HepG2 (cell line): ENCODE data around the gene PRSS50. TPM values are rescaled to one million over a fixed set of nuclear protein-coding genes. Genes with fewer than 3 reads are reported as not detected.

Experiments used
- ATAC-seq: fragments of 200-7000 bp; cut with Tn5 transposase; 3 replicates; pipeline ENCODE4 v1.9.1; 2020; ENCODE audit warnings: mild to moderate bottlenecking, moderate library complexity
- BruUV-seq: library from RNA; stranded (reverse); fragments of 400-500 nt; replicated peaks from 2 replicates; lab custom pipeline; 2021; lab: Mats Ljungman, UMichigan
- CTCF ChIA-PET: fragments of 300-600 bp; formaldehyde crosslinking; extraction: SDS; loops from one replicate; lab custom pipeline; 2021; ENCODE audit warnings: low total read pairs, inconsistent platforms, low intra/inter-chr PET ratio; lab: Yijun Ruan, JAX
- POLR2A ChIA-PET: fragments of 350-600 bp; sonication (Branson Sonifier 250); formaldehyde crosslinking; loops from one replicate; lab custom pipeline; 2020; ENCODE audit warnings: antibody characterized with exemption, inconsistent platforms; lab: Yijun Ruan, JAX
- DNase-seq: peaks from one replicate; pipeline ENCODE4 v3.0.0-alpha.2; 2015; ENCODE audit warnings: low spot score
- FAIRE-seq: peaks from 3 replicates; lab custom pipeline; 2011; peaks lifted over from hg19 to GRCh38; lab: Jason Lieb, UNC
- H2AFZ ChIP-seq: one replicate; pipeline ENCODE4 v1.6.1; 2011; ENCODE audit warnings: low read length, inconsistent platforms
- H3K27ac ChIP-seq: fragments of 300-600 bp; 3 replicates; pipeline ENCODE4 v1.8.0; 2011; ENCODE audit warnings: mixed run types, mild to moderate bottlenecking, mixed read lengths, low read length, inconsistent platforms; ENCODE audit not compliant: insufficient read depth; ENCODE audit errors: extremely low read length
- H3K27me3 ChIP-seq, 2 experiments: fragments of 200-600 bp in 1 of 2; 2 replicates in 1 of 2; 3 replicates in 1 of 2; pipeline versions ENCODE4 v1.6.0 to v1.8.0; 2011; ENCODE audit warnings: low read length in 2 of 2, mild to moderate bottlenecking in 2 of 2, moderate library complexity in 2 of 2, inconsistent platforms in 1 of 2; ENCODE audit not compliant: insufficient read depth in 2 of 2, control insufficient read depth in 1 of 2
- H3K36me3 ChIP-seq, 2 experiments: fragments of 200-600 bp in 1 of 2; replicated peaks in 1 of 2; 2 replicates in 1 of 2; 3 replicates in 1 of 2; pipeline versions ENCODE4 v1.5.1 to v1.8.0; 2011; ENCODE audit warnings: low read length in 2 of 2, inconsistent platforms in 1 of 2; ENCODE audit not compliant: insufficient read depth in 2 of 2, control insufficient read depth in 1 of 2
- H3K4me1 ChIP-seq: 2 replicates; pipeline ENCODE4 v1.5.1; 2012; ENCODE audit warnings: low read length, inconsistent platforms; ENCODE audit not compliant: insufficient read depth
- H3K4me2 ChIP-seq: 2 replicates; pipeline ENCODE4 v1.6.0; 2011; ENCODE audit warnings: low read depth, low read length, inconsistent platforms
- H3K4me3 ChIP-seq, 3 experiments: fragments of 200-600 bp in 1 of 3; sonication (generic), shearing (Covaris generic) in 1 of 3; replicated peaks in 1 of 3; 2 replicates each; pipeline ENCODE4 v1.5.1; 2011 to 2016; ENCODE audit warnings: low read length in 3 of 3, inconsistent platforms in 2 of 3, low read depth in 2 of 3, mild to moderate bottlenecking in 2 of 3, control low read depth in 1 of 3, mixed read lengths in 1 of 3; ENCODE audit not compliant: insufficient read depth in 1 of 3
- H3K79me2 ChIP-seq: one replicate; pipeline ENCODE4 v1.6.1; 2011; ENCODE audit warnings: low read length, inconsistent platforms; ENCODE audit not compliant: insufficient read depth
- H3K9ac ChIP-seq: 2 replicates; pipeline ENCODE4 v1.6.0; 2011; ENCODE audit warnings: mild to moderate bottlenecking, low read depth, low read length, inconsistent platforms; ENCODE audit not compliant: insufficient read depth
- H3K9me3 ChIP-seq: 2 replicates; pipeline ENCODE4 v1.5.1; 2012; ENCODE audit warnings: mild to moderate bottlenecking, low read length
- H4K20me1 ChIP-seq: 2 replicates; pipeline ENCODE4 v1.6.0; 2011; ENCODE audit warnings: inconsistent platforms, mild to moderate bottlenecking, low read length, moderate library complexity; ENCODE audit not compliant: insufficient read depth
- ARID2 ChIP-seq: sonication (generic); formaldehyde crosslinking; IDR thresholded peaks from 2 replicates; pipeline ENCODE4 v1.8.1; 2022; ENCODE audit warnings: mild to moderate bottlenecking, missing genetic modification reagents, borderline replicate concordance
- BCL6 ChIP-seq: IDR thresholded peaks from 2 replicates; pipeline ENCODE4 v1.6.1; 2016; ENCODE audit warnings: missing genetic modification reagents, missing compliant biosample characterization
- FOXO1 ChIP-seq: sonication (generic); formaldehyde crosslinking; IDR thresholded peaks from 2 replicates; pipeline ENCODE4 v1.4.0; 2020; ENCODE audit warnings: missing genetic modification reagents
- HNRNPUL1 ChIP-seq: fragments of 200-400 bp; formaldehyde crosslinking; IDR thresholded peaks from 2 replicates; pipeline ENCODE4 v1.6.1; 2017; ENCODE audit warnings: low read depth, mild to moderate bottlenecking, low read length, moderate library complexity
- NFE2L2 ChIP-seq: fragments of 150-350 bp; IDR thresholded peaks from 2 replicates; pipeline ENCODE4 v1.6.1; 2014; ENCODE audit warnings: low read length
- WGBS: methylation state at CpG from one replicate; pipeline ENCODE4 v1.1.6; 2017; ENCODE audit warnings: low lambda C conversion rate; 5-methylcytosine and 5-hydroxymethylcytosine counted together
- in situ Hi-C: cut with HindIII; loops from 2 replicates; pipeline ENCODE4 v1.10.0; 2017; ENCODE audit warnings: low pct_unique_long_range_greater_than_20kb; ENCODE audit not compliant: extremely low pct_ligation_motif_present
- intact Hi-C: fragments of 100-400 bp; cut with micrococcal nuclease; formaldehyde crosslinking; loops from one replicate; pipeline ENCODE4 v1.10.0; 2022; ENCODE audit not compliant: unreplicated experiment
- polyA plus RNA-seq, 8 experiments: library from polyadenylated mRNA; depleted of rRNA in 3 of 8; stranded (reverse) in 7 of 8; unstranded in 1 of 8; fragments of >200 nt; fragmentation: Illumina TruSeq in 4 of 8; extraction: Trizol in 4 of 8; gene quantifications; 2 replicates each; pipeline versions ENCODE4 v1.2.1 to v1.2.3, GENCODE V29; 2011 to 2016; ENCODE audit warnings: low read depth in 4 of 8, missing spikeins in 1 of 8, mixed read lengths in 1 of 8; ENCODE audit not compliant: insufficient read depth in 1 of 8
- total RNA-seq, 5 experiments: library from RNA; depleted of rRNA; stranded (reverse); fragments of >200 nt; fragmentation: Illumina TruSeq; extraction: Trizol; gene quantifications; 2 replicates each; pipeline ENCODE4 v1.2.3, GENCODE V29; 2016; ENCODE audit warnings: low read depth in 1 of 5

Gene PRSS50
- total and polyA plus RNA-seq, 2 of the 13 experiments (the other 11 are each of a cell fraction or from before 2014, with no cell fraction given) = not detected

- peaks cover 0 to 3% of the 10 kb centered on the region in 2 experiments; a peak in 2 of 5 replicates for H3K27me3 ChIP-seq
- H3K9ac ChIP-seq = no peak overlapping the region
- DNase-seq = no peak
- in situ Hi-C loops (no loop called here), intact Hi-C loops (no loop called here)
- TF ChIP-seq NFE2L2 (no peak), BCL6 (CRISPR knock-in tag) (no peak)
- H3K36me3 ChIP-seq = no peaks in the 10 kb centered on the region
- ATAC-seq = no peak
- ChIA-PET POLR2A (no interaction called here), CTCF (no interaction called here)
- BruUV-seq = no TSS peak
- no peaks in the 10 kb centered on the region for H3K79me2 ChIP-seq
- H3K4me1 ChIP-seq = no peaks in the 10 kb centered on the region
- H4K20me1 ChIP-seq = no peaks in the 10 kb centered on the region
- no peaks in the 10 kb centered on the region for H3K9me3 ChIP-seq
- H3K4me2 ChIP-seq = no peak overlapping the region
- no peak overlapping the region for H2AFZ ChIP-seq
- FAIRE-seq = no peak
- H3K27ac ChIP-seq = no peak overlapping the region
- WGBS = 22% methylated on average over 2 of the region's 2 CpGs
- no peak overlapping the region for H3K4me3 ChIP-seq
Measured at GRCh38 chr3:46721009-46721408, 3.3 kb upstream of the PRSS50 start.

GRCh38 chr3:46719735-46720271 lies 2.1 kb upstream of the PRSS50 start:
- TF ChIP-seq FOXO1 (CRISPR knock-in tag) (no peak), HNRNPUL1 (no peak), ARID2 (no peak)
- TF ChIP-seq, all 625 proteins: peak for 0
- Histone ChIP-seq H3K4me2 (no peak overlapping the region), H3K4me1 (no peaks in the 10 kb centered on the region), H2AFZ (no peak overlapping the region), H3K9ac (no peak overlapping the region), H3K27ac (no peak overlapping the region), H3K36me3 (no peaks in the 10 kb centered on the region), H3K79me2 (no peaks in the 10 kb centered on the region), H4K20me1 (no peaks in the 10 kb centered on the region), H3K9me3 (no peaks in the 10 kb centered on the region), H3K4me3 (no peak overlapping the region), H3K27me3 (peaks cover 3 to 4% of the 10 kb centered on the region in 2 experiments; a peak in 2 of 5 replicates)
- 15% methylated on average over 2 of the region's 4 CpGs for WGBS
- FAIRE-seq = no peak
- ATAC-seq = no peak
- in situ Hi-C loops (no loop called here), intact Hi-C loops (no loop called here)
- no TSS peak for BruUV-seq
- DNase-seq = no peak
- CTCF ChIA-PET = no interaction called here
- POLR2A ChIA-PET = no interaction called here
